GM12872 (cell line): ENCODE measurements around the gene SIL1.

ENCODE experiments used
- TF ChIP-seq, protein P1 (sequence below): IDR thresholded peaks from 3 replicates; pipeline ENCODE4 v1.5.1; 2011; ENCODE audit warnings: low read depth, mild to moderate bottlenecking, low read length, moderate library complexity; ENCODE audit not compliant: insufficient read depth

The SIL1 gene

DNA sequence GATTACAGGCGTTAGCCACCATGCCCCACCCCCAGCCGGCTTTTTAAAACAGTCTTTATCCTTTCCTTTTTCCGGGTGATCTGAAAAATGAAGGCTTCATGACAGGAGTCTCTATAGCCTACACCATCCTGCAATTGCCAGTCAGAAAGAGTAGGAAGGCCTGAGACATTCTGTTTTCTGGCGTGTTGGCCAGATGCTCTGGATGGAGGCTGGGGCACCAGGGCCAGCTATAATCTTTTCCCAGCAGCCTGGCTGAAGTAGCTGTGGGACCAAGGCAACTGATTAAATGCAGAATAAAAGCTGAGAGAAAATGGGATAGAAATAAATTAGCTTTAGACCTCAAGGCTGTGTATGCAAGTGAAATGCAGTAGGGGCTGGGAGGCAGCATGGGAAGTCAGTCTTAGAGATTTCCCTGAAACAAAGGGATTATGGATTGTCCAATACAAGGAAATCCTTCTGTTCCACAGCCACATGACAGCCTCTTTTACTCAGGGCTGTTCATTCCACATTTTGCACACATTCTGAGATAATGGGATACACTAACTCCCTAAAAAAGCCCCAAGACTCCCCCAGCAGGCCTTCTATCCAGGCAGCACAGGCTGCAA is 207.1 kb downstream of the SIL1 start:
- TF ChIP-seq, protein P1, sequence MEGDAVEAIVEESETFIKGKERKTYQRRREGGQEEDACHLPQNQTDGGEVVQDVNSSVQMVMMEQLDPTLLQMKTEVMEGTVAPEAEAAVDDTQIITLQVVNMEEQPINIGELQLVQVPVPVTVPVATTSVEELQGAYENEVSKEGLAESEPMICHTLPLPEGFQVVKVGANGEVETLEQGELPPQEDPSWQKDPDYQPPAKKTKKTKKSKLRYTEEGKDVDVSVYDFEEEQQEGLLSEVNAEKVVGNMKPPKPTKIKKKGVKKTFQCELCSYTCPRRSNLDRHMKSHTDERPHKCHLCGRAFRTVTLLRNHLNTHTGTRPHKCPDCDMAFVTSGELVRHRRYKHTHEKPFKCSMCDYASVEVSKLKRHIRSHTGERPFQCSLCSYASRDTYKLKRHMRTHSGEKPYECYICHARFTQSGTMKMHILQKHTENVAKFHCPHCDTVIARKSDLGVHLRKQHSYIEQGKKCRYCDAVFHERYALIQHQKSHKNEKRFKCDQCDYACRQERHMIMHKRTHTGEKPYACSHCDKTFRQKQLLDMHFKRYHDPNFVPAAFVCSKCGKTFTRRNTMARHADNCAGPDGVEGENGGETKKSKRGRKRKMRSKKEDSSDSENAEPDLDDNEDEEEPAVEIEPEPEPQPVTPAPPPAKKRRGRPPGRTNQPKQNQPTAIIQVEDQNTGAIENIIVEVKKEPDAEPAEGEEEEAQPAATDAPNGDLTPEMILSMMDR: no peak

DNA sequence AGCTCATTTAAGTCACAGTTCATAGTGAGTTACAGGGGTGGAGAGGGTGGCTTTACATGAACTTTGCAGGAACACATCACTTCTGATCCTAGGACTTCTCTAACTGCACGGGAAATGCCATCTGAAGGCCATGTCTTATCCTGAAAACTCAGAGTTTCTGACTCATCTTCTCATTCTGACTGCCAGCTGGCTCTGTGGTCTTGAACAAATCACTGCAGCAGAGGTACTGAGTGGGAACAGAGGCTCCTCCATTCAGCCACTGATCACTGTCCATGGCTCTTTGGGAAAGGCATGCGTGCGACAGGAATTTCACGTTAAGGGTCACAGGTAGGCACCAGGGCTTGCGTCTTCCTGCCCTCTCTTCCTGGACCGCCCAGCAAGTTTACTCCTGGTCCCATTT is 208.4 kb downstream of the SIL1 start:
- TF ChIP-seq, protein P1: no peak

DNA sequence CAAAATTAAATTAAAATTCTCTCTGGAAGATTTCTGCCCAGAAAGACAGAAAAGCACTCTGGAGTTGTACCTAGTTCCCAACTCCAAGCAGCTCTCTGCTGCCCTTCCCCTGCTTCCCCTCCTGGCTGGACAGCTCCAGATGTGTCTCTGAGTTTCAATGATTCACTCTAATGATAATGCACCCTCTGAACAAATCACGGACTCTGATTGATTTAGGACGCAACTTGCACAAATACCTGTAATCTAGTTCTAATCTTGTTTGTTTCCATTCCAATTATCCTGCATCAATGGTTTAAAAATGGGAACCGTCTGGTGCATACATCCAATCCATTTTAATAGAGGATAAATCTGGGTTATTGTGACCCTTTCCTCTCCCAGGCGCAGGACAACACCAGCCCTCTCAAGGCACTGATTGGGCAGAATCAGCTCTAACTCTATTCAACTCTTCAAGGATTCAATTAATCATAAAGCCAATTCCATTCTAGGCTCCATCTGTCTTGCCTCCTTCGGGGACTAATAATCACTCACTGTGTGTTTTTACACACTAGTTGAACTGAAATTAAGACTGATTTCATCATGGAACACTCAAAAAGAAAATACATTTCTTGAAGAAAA is 211.9 kb downstream of the SIL1 start:
- TF ChIP-seq, protein P1: no peak

DNA sequence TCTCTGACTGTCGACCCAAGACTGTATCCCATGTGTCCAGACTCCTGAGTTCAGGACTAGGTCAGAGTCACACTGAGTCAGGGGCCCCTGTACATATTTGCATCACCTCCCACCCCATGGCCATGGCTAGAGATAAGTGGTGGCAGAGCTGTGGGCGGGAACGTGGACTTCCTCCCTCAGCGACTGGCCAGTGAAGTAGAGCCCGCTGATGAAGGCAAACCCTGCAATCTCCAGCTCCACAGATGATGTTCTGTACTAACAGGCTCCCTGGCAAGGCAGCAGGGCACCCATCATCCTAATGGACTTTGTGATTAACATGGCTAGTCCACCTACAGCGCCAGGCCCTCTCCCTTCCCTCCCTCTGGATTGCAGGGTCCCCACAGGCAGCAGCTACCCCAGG is 212.5 kb downstream of the SIL1 start:
- TF ChIP-seq, protein P1: no peak

DNA sequence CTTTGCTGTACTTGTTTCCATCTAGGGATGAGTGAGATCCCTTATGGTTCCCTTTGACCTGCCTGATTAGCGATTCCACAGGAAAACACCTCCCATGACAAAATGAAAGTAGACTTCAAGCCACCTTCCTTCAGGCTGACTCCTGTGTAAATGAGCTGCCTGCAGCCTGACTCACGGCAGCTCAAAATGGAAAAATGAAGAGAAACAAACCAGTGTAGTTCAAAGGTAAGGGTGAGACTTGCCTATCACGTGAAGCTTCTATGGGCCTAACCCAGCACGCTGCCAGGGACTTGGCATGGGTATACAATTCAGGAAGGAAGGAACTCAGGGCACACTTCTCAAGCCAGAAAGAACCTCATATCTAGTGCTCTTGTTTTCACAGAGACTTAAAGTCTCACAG is 212.9 kb downstream of the SIL1 start:
- TF ChIP-seq, protein P1: no peak

DNA sequence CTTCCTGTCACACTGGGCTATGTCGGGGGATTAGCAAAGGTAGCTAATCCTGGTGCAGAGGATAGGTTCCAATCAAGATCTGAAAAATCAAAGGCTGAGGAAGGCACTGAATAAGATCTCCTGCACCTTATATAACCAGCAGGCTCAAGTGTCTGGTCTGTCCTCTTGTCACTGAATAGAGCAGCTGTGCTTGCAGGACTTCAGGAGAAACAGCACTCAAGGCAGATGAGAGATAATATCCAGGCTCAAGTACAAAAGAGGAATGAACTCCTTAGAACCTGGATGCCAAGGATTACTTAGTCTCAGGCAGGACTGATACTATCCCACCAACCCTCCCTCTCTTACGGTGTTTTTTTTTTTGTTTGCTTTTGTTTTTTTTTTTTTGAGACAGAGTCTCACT is 214.2 kb downstream of the SIL1 start:
- TF ChIP-seq, protein P1: no peak

DNA sequence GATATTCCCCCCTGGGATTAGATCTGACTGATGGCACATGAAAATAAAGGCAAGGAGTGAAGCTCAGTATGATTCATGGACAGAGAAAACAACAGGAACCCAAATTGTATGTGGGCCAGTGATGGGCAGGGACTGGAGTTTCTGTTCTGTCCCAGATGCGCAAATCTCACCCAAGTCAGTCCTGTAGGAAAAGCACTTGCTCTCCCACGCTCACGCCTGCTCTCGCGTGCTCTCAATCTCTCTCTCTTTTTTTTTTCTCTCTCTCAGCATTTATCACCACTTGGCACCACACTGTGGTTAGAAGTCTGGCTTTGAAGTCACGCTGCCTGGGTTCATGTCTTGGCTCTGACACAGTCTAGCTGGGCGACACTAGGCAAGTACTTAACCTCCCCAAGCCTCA is 216.6 kb downstream of the SIL1 start:
- TF ChIP-seq, protein P1: no peak
